OCI-LY3 (cell line): ENCODE results near the gene SNCG.
"Not testable (repeated sequence)": the region's sequence is repeated elsewhere in the genome, so short reads cannot be mapped to it uniquely, and the experiment has no call there.

Source experiments
- H2AFZ ChIP-seq: fragments of 200-600, 300-600 bp; shearing (Covaris generic); 2 replicates; pipeline ENCODE4 v1.6.0; 2014; ENCODE audit warnings: antibody characterized with exemption, low read depth, low read length
- H3K27ac ChIP-seq: fragments of 200-600, 300-600 bp; sonication (generic); 2 replicates; pipeline ENCODE4 v1.5.1; 2014; ENCODE audit warnings: mild to moderate bottlenecking, low read length, moderate library complexity, mixed read lengths
- H3K27me3 ChIP-seq: fragments of 200-600, 300-600 bp; sonication (generic); 2 replicates; pipeline ENCODE4 v1.6.1; 2014; ENCODE audit warnings: low read depth, low read length, mixed read lengths
- H3K36me3 ChIP-seq: fragments of 200-600, 300-600 bp; sonication (generic); replicated peaks from 2 replicates; pipeline ENCODE3; 2014; ENCODE audit warnings: low read depth, low read length, mixed read lengths
- H3K4me1 ChIP-seq: fragments of 300-600, 200-600 bp; sonication (generic); 2 replicates; pipeline ENCODE4 v1.6.1; 2014; ENCODE audit warnings: low read length, mixed read lengths
- H3K4me2 ChIP-seq: fragments of 200-600, 300-600 bp; sonication (generic); 2 replicates; pipeline ENCODE4 v1.6.1; 2014; ENCODE audit warnings: low read length, mixed read lengths
- H3K4me3 ChIP-seq: fragments of 300-600, 200-600 bp; sonication (generic); 2 replicates; pipeline ENCODE4 v1.5.1; 2014; ENCODE audit warnings: antibody characterized with exemption, mild to moderate bottlenecking, low read length, moderate library complexity
- H3K79me2 ChIP-seq: fragments of 300-600, 200-600 bp; shearing (Covaris generic); 2 replicates; pipeline ENCODE4 v1.6.1; 2014; ENCODE audit warnings: mild to moderate bottlenecking, low read length, mixed read lengths
- H3K9ac ChIP-seq: fragments of 300-600, 200-600 bp; shearing (Covaris generic); 2 replicates; pipeline ENCODE4 v1.6.0; 2014; ENCODE audit warnings: mild to moderate bottlenecking, low read length, moderate library complexity
- H3K9me3 ChIP-seq: fragments of 200-600, 300-600 bp; shearing (Covaris generic); 2 replicates; pipeline ENCODE4 v1.6.1; 2014; ENCODE audit warnings: low read length, mixed read lengths; ENCODE audit not compliant: insufficient read depth
- H4K20me1 ChIP-seq: fragments of 200-600, 300-600 bp; sonication (generic); 2 replicates; pipeline ENCODE4 v1.6.1; 2016; ENCODE audit warnings: low read length, mixed read lengths; ENCODE audit not compliant: insufficient read depth
- EZH2phosphoT487 ChIP-seq: fragments of 200-600 bp; shearing (Covaris generic); IDR thresholded peaks from 2 replicates; pipeline ENCODE4 v1.6.1; 2018; ENCODE audit warnings: antibody characterized with exemption, mixed run types, low read depth
- TF ChIP-seq, protein P1 (sequence below): fragments of 200-600, 300-600 bp; sonication (generic); IDR thresholded peaks from 2 replicates; pipeline ENCODE4 v1.5.1; 2014; ENCODE audit warnings: antibody characterized with exemption, low read length, low read depth

The SNCG gene

DNA sequence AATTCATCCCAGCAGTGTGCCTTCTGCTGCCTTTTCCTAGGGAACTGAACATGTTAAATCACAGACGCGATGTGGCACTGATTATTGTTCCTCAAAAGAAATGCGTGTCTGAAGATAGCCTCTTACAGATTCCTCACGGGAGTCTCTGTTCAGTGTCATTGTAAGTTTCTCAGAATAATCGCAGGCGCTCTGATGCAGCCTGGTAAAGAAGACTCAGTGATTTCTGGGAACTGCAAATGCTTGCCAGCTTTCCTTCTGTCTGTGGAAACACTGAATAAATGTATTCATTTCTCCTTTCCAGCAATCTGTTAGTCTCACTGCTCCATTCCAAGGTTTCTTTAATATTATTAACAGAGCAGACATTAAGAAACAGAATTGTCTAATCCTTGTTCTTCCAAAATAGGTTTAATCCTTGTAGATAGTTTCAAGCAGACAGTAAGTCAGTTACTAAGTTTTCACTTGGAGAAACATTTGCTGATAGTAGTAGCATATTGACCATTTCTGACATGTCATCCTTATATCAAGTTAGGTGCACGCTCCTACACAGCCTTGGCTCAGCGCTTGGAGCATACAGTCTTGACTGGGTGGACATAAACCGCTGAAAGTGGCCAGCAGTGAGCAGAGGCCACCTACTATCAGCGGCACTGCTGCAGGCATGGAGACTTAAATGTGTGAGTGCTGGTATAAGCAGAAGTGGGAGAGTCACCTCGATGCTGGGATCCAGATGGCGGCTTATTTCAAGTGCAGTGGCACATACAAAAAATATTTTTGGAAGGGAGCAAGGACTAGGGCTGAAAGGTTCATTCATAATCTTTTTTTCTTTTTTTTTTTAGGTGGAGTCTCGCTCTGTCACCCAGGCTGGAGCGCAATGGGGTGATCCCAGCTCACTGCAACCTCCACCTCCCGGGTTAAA, 28.7 kb upstream of the SNCG start:
- Histone ChIP-seq H3K4me3 (no peak overlapping the region), H3K36me3 (peaks cover 6% of the 10 kb centered on the region), H2AFZ (no peak overlapping the region), H3K4me1 (no peaks in the 10 kb centered on the region), H3K27me3 (no peaks in the 10 kb centered on the region), H3K9ac (no peak overlapping the region), H3K27ac (no peak overlapping the region), H3K4me2 (no peak overlapping the region), H3K9me3 (no peaks in the 10 kb centered on the region), H4K20me1 (no peaks in the 10 kb centered on the region), H3K79me2 (no peaks in the 10 kb centered on the region)
- no peak for TF ChIP-seq EZH2phosphoT487
- TF ChIP-seq, protein P1, sequence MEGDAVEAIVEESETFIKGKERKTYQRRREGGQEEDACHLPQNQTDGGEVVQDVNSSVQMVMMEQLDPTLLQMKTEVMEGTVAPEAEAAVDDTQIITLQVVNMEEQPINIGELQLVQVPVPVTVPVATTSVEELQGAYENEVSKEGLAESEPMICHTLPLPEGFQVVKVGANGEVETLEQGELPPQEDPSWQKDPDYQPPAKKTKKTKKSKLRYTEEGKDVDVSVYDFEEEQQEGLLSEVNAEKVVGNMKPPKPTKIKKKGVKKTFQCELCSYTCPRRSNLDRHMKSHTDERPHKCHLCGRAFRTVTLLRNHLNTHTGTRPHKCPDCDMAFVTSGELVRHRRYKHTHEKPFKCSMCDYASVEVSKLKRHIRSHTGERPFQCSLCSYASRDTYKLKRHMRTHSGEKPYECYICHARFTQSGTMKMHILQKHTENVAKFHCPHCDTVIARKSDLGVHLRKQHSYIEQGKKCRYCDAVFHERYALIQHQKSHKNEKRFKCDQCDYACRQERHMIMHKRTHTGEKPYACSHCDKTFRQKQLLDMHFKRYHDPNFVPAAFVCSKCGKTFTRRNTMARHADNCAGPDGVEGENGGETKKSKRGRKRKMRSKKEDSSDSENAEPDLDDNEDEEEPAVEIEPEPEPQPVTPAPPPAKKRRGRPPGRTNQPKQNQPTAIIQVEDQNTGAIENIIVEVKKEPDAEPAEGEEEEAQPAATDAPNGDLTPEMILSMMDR: no peak

DNA sequence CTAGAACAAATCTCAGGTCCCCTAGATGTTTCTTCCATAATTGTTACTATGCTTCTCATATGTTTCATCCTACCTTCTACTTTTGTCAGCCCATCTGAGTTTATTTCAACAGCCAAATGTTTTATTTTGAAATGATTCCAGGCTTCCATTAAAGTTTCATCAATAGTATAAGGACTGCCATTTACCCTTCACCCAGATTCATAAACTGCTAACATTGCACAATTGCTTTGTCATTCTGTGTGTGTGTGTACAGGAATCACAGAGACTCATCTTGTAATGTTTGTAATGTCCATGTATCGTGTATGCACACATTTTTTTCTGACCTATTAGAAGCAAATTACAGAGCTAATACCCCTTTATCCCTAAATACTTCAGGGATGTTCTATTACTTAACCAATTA, 26.5 kb upstream of the SNCG start:
- Histone ChIP-seq H3K4me3 (no peak overlapping the region), H3K27ac (no peak overlapping the region), H3K36me3 (peaks cover 6% of the 10 kb centered on the region), H3K27me3 (no peaks in the 10 kb centered on the region), H4K20me1 (no peaks in the 10 kb centered on the region), H3K9ac (no peak overlapping the region), H3K79me2 (no peaks in the 10 kb centered on the region), H3K4me2 (no peak overlapping the region), H3K9me3 (no peaks in the 10 kb centered on the region), H3K4me1 (no peaks in the 10 kb centered on the region), H2AFZ (no peak overlapping the region)
- no peak for TF ChIP-seq EZH2phosphoT487
- TF ChIP-seq, protein P1: no peak

DNA sequence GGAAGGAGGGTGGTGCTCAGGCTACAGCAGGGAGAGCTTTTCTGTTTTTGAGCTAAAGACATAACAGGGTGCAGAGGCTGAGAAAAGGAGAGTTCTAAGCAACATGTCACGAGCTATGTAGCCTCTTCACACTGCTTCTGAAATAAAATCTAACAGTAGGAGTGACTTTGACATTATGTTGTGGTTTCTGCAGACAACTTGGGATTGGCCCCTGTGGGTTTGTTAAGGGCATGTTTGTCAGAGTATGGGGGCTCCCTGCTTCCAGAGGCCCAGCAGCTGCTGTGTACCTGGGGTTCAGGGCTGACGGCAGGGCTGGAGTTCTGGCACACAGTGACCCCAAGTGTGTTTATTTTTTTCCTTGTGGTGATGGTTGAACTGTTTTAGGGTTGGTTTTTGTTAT, 25.7 kb upstream of the SNCG start:
- Histone ChIP-seq H3K9ac (no peak overlapping the region), H3K79me2 (no peaks in the 10 kb centered on the region), H3K27ac (no peak overlapping the region), H2AFZ (no peak overlapping the region), H3K4me1 (no peaks in the 10 kb centered on the region), H3K4me3 (no peak overlapping the region), H3K9me3 (no peaks in the 10 kb centered on the region), H3K4me2 (no peak overlapping the region), H4K20me1 (no peaks in the 10 kb centered on the region), H3K27me3 (no peaks in the 10 kb centered on the region), H3K36me3 (peaks cover 6% of the 10 kb centered on the region)
- TF ChIP-seq, protein P1: no peak
- no peak for TF ChIP-seq EZH2phosphoT487

DNA sequence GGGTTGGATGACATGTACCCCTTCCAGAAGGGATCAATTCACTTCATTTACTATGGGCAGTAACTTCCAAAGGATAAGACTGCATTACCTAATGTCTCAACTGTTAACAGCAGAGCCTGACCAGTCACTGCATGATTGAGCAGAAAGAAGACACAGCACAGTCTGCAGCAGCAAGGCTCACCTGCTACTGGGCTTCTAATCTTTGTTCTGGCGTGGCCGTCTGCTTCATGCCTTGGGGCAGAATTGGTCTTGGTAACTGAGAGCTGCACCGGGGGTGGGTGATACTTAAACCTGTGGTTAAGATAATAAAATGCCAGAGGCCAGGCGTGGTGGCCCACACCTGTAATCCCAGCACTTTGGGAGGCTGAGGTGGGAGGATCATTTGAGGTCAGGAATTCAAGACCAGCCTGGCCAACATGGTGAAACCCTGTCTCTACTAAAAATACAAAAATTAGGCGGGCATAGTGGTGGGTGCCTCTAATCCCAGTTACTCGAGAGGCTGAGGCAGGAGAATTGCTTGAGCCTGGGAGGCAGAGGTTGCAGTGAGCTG, 24.2 kb upstream of the SNCG start:
- not testable (repeated sequence) for H2AFZ ChIP-seq, H3K27me3 ChIP-seq, H3K9me3 ChIP-seq, H3K4me3 ChIP-seq, H3K4me2 ChIP-seq, H3K27ac ChIP-seq, H4K20me1 ChIP-seq, H3K4me1 ChIP-seq, H3K36me3 ChIP-seq, H3K9ac ChIP-seq, H3K79me2 ChIP-seq
